RWPE1 (cell line): ENCODE measurements around the gene ATP12A.

Experiments
- CTCF ChIA-PET: fragments of 350-600 bp; sonication (Branson Sonifier 250); formaldehyde crosslinking; extraction: SDS; loops from one replicate; lab custom pipeline; 2021; lab: Yijun Ruan, JAX
- POLR2A ChIA-PET: fragments of 400-600 bp; formaldehyde crosslinking; extraction: SDS; loops from one replicate; lab custom pipeline; 2020; ENCODE audit warnings: antibody characterized with exemption; ENCODE audit not compliant: low non-redundant PET; lab: Yijun Ruan, JAX
- DNase-seq: peaks from one replicate; pipeline ENCODE4 v3.0.0; 2012; ENCODE audit warnings: low spot score
- H3K27ac ChIP-seq: fragments of 450-650 bp; 2 replicates; pipeline ENCODE4 v1.5.1; 2017
- CTCF ChIP-seq: fragments of 450-650 bp; conservative IDR thresholded peaks from 2 replicates; pipeline ENCODE4 v1.5.1; 2017; ENCODE audit warnings: low read depth, mild to moderate bottlenecking

The ATP12A gene

GRCh38 chr13:24688950-24689349 is 8.7 kb downstream of the ATP12A start:
- TF ChIP-seq CTCF = no peak
- DNase-seq = no peak
- CTCF ChIA-PET = interaction anchor here (1.0 kb wide), 1 partner anchor 9 kb away, joined by 3 read pairs; the partner anchor contains the start of gene ATP12A
- POLR2A ChIA-PET = no interaction called here
- H3K27ac ChIP-seq = no peak overlapping the region

GRCh38 chr13:24691381-24691780 is 11.2 kb downstream of the ATP12A start:
- CTCF ChIA-PET = no interaction called here
- no peak for TF ChIP-seq CTCF
- H3K27ac ChIP-seq = no peak overlapping the region
- DNase-seq = no peak
- POLR2A ChIA-PET = no interaction called here

GRCh38 chr13:24692561-24692960 is 12.4 kb downstream of the ATP12A start:
- no peak overlapping the region for H3K27ac ChIP-seq
- ChIA-PET POLR2A (no interaction called here), CTCF (interaction anchor here (0.5 to 0.8 kb wide), 3 partner anchors 15 to 1245 kb away, joined by 3 to 4 read pairs (median 4); no protein-coding TSS in a partner anchor)
- DNase-seq = no peak
- no peak for TF ChIP-seq CTCF

GRCh38 chr13:24693862-24694471 is 13.8 kb downstream of the ATP12A start:
- no peak overlapping the region for H3K27ac ChIP-seq
- CTCF ChIA-PET = interaction anchor here (0.6 to 1.2 kb wide), 10 partner anchors 9 to 1669 kb away, joined by 3 to 6 read pairs (median 3); partner anchors contain the start of gene ATP12A
- POLR2A ChIA-PET = no interaction called here
- TF ChIP-seq CTCF = peak; percentile 58
- peak; percentile 78 for DNase-seq

- ChIA-PET CTCF (interaction anchor here (1.2 kb wide), 1 partner anchor 274 kb away, joined by 6 read pairs; no protein-coding TSS in a partner anchor), POLR2A (no interaction called here)
- no peak for DNase-seq
- no peak overlapping the region for H3K27ac ChIP-seq
- no peak for TF ChIP-seq CTCF
Measured at GRCh38 chr13:24694907-24695306, 14.7 kb downstream of the ATP12A start.

GRCh38 chr13:24698686-24699085 is 18.5 kb downstream of the ATP12A start:
- no peak overlapping the region for H3K27ac ChIP-seq
- ChIA-PET CTCF (interaction anchor here (0.8 kb wide), 1 partner anchor 29 kb away, joined by 6 read pairs; no protein-coding TSS in a partner anchor), POLR2A (no interaction called here)
- DNase-seq = no peak
- no peak for TF ChIP-seq CTCF
